ENCODE data around the gene RHOF. TPM values are rescaled to one million over a fixed set of nuclear protein-coding genes. Genes with fewer than 3 reads are reported as not detected.
A peak's percentile ranks its signal among the peaks of the same experiment; 100 is the strongest.

The RHOF gene, protein sequence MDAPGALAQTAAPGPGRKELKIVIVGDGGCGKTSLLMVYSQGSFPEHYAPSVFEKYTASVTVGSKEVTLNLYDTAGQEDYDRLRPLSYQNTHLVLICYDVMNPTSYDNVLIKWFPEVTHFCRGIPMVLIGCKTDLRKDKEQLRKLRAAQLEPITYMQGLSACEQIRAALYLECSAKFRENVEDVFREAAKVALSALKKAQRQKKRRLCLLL
- 28.7 TPM for total RNA-seq
- long read RNA-seq, transcript RHOF-201 (5 exons, 3,009 nt), result major isoform, 35 of 66 reads
- long read RNA-seq, transcript RHOF-204 (4 exons, 699 nt), result minor isoform, 10 of 66 reads
- long read RNA-seq, partial matches to known transcripts, result 4 of 66 reads
- long read RNA-seq, other reads (novel, unspliced or antisense), result 15 of 66 reads

DNA sequence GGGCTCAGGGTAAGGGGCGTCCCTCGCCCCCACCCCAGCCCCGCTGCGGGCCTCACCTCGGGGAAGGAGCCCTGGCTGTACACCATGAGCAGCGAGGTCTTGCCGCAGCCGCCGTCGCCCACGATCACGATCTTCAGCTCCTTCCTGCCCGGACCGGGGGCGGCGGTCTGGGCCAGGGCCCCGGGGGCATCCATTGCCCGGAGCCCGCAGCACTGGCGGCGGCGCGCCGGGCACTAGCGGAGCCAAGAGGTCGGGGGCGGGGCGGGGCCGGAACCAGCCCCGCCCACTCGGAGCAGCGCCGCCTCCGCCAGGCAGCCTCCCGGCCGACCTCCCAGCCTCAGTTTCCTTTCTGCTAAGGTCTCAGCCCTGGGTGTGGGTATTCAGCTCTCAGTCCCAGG, at the start of gene RHOF:
Gene RHOF, minus strand, starts transcription at position 249 of the 398 bp plus-strand sequence. Its CDS starts 55 bp downstream, at position 194.
- Histone ChIP-seq H3K27ac (peak within 1 kb of the TSS; percentile 85), H3K36me3 (peaks cover 27% of the 10 kb centered on the region), H3K9me3 (no peaks in the 10 kb centered on the region), H3K4me1 (peaks cover 96% of the 10 kb centered on the region), H3K4me3 (peak within 1 kb of the TSS; percentile 68), H3K27me3 (ENCODE audit: low read depth) (no peaks in the 10 kb centered on the region)
- DNase-seq, result peak; percentile 80
- ATAC-seq, result peak; percentile 66 to 68
- TF ChIP-seq, protein P1, sequence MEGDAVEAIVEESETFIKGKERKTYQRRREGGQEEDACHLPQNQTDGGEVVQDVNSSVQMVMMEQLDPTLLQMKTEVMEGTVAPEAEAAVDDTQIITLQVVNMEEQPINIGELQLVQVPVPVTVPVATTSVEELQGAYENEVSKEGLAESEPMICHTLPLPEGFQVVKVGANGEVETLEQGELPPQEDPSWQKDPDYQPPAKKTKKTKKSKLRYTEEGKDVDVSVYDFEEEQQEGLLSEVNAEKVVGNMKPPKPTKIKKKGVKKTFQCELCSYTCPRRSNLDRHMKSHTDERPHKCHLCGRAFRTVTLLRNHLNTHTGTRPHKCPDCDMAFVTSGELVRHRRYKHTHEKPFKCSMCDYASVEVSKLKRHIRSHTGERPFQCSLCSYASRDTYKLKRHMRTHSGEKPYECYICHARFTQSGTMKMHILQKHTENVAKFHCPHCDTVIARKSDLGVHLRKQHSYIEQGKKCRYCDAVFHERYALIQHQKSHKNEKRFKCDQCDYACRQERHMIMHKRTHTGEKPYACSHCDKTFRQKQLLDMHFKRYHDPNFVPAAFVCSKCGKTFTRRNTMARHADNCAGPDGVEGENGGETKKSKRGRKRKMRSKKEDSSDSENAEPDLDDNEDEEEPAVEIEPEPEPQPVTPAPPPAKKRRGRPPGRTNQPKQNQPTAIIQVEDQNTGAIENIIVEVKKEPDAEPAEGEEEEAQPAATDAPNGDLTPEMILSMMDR (IDR thresholded peaks at IDR 0.05), result no peak
- intact Hi-C loops (cut with DNase I), result no loop called here

DNA sequence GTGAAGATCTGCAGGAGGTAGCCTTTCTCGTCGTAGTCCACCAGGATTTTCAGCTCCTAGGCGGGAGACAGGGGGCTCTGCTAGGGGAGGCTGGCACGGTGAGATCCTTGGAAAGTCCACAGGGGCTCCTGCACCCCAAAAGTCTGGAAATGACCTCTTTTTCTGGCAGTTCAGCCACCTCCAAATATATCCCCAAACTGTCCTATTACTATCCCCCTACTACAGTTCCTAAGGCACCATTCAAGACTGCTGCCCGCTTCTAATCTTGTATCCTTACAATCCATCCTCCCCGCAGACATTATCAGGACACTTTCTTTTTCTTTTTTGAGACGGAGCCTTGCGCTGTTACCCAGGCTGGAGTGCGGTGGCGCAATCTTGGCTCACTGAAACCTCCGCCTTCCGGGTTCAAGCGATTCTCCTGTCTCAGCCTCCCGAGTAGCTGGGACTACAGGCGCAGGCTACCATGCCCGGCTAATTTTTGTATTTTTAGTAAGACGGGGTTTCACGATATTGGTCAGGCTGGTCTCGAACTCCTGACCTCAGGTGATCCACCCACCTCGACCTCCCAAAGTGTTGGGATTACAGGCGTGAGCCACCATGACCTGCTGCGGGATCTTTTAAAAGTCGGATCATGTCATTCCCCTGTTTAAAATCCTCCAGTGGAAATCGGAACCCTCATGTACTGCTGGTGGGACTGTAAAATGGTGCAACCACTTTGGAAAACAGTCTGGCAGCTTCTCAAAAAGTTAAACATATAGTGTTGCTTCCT, 46.7 kb upstream of the RHOF start:
- peak overlapping the region; percentile 80 for H3K27ac ChIP-seq
- H3K4me3 ChIP-seq, result peak overlapping the region; percentile 75
- H3K36me3 ChIP-seq, result no peaks in the 10 kb centered on the region
- intact Hi-C loops (cut with DNase I), result no loop called here
- peak; percentile 65 for DNase-seq
- no peaks in the 10 kb centered on the region for H3K27me3 ChIP-seq (ENCODE audit: low read depth)
- H3K4me1 ChIP-seq, result peaks cover 9% of the 10 kb centered on the region
- H3K9me3 ChIP-seq, result no peaks in the 10 kb centered on the region
- peak in 1 of 2 donors; percentile 1 for ATAC-seq
- TF ChIP-seq, protein P1 (IDR thresholded peaks at IDR 0.05), result no peak

DNA sequence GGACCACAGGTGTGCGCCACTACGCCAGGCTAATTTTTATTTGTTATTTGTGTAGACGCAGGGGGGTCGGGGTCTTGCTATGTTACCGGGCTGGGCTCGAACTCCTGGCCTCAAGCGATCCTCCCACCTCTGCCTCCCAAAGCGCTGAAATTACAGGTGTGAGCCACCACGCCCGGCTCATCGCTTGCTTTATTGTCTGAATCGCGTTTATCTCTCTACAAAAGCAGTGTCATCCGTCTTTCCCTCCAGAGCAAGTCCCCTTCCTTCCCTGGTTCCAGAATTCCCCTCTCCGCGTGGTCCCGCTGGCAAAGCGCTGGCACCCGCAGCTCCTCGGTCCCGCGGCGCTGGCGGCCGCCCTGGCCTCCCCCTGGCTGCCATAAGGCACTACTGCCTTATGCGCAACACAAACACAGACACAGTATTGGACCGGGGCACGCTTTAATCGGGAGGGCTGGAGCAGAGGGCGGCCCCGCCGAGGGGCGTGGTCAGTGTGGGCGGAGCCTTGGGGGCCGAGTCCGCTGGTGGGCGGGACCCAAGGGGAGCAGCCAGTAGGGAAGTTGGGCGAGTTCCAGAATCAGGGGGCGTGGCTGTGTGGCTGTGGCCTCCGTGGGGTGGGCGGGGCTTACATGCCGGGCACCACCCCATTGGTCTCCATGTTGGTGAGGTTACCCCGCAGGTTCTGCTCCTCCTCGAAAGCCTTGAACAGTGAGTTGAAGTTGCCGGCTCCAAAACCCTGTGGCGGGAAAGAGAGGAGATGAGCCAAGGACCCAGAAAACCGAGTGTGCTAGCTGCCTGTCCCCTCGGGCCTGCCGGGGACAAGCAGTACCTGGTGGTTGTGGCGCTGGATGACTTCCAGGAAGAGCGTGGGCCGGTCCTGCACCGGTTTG, 45.9 kb upstream of the RHOF start:
- no peaks in the 10 kb centered on the region for H3K9me3 ChIP-seq
- ATAC-seq, result peak; percentile 99 to 100
- no peaks in the 10 kb centered on the region for H3K27me3 ChIP-seq (ENCODE audit: low read depth)
- H3K27ac ChIP-seq, result peak overlapping the region; percentile 80
- H3K4me3 ChIP-seq, result peak overlapping the region; percentile 75
- intact Hi-C loops (cut with DNase I), result no loop called here
- H3K4me1 ChIP-seq, result peaks cover 9% of the 10 kb centered on the region
- TF ChIP-seq, protein P1 (IDR thresholded peaks at IDR 0.05), result peak; percentile 60
- DNase-seq, result peak; percentile 100
- H3K36me3 ChIP-seq, result no peaks in the 10 kb centered on the region

DNA sequence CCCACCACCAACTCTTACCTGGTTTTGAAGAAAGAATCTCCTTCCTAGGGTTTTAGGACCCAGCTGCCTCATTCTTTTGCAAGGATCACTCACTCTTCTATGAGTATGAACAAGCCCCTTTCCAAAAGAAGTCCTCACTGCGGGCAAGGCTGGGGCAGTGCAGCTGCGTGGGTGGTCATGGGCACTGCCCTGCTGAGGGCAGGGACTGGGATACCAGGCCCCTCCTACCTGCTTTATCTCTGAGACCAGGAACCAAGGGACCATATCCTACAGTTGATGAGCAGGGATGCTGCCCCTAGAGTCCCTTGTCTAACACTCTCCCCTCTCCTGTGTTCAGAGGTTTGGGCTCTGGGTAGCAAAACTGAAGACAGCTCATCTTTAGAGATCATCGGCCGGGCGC, 44.6 kb upstream of the RHOF start:
- Histone ChIP-seq H3K9me3 (no peaks in the 10 kb centered on the region), H3K27ac (no peak overlapping the region), H3K4me3 (no peak overlapping the region), H3K27me3 (ENCODE audit: low read depth) (no peaks in the 10 kb centered on the region), H3K36me3 (no peaks in the 10 kb centered on the region), H3K4me1 (peaks cover 9% of the 10 kb centered on the region)
- intact Hi-C loops (cut with DNase I), result no loop called here
- ATAC-seq (no peak), DNase-seq (no peak)
- TF ChIP-seq, protein P1 (IDR thresholded peaks at IDR 0.05), result no peak

DNA sequence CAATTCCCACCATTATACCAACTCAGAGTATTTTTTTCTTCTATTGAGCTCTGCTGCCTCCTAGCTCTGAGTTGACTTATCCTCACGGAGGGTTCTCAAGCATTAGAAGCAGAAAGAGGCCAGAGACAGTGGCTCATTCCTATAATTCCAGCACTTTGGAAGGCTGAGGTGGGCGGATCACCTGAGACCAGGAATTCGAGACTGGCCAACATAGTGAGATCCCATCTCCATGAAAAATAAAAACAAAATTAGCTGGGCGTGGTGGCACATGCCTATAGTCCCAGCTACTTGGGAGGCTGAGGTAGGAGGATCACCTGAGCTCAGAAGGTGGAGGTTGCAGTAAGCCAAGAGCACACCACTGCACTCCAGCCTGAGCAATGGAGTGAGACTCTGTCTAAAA, 44.2 kb upstream of the RHOF start:
- intact Hi-C loops (cut with DNase I), result no loop called here
- H3K27me3 ChIP-seq (ENCODE audit: low read depth), result no peaks in the 10 kb centered on the region
- DNase-seq, result no peak
- ATAC-seq, result no peak
- H3K9me3 ChIP-seq, result no peaks in the 10 kb centered on the region
- TF ChIP-seq, protein P1 (IDR thresholded peaks at IDR 0.05), result no peak
- no peak overlapping the region for H3K27ac ChIP-seq
- H3K4me3 ChIP-seq, result no peak overlapping the region
- no peaks in the 10 kb centered on the region for H3K36me3 ChIP-seq
- peaks cover 9% of the 10 kb centered on the region for H3K4me1 ChIP-seq
